ENCODE data around the gene RSRC2. TPM values are rescaled to one million over a fixed set of nuclear protein-coding genes. Genes with fewer than 3 reads are reported as not detected.

Gene RSRC2
- total and polyA plus RNA-seq, 10 of the 15 experiments (the other 5 are each of a cell fraction or from before 2014, with no cell fraction given): 49.8 to 112 (median 60.6) TPM

DNA sequence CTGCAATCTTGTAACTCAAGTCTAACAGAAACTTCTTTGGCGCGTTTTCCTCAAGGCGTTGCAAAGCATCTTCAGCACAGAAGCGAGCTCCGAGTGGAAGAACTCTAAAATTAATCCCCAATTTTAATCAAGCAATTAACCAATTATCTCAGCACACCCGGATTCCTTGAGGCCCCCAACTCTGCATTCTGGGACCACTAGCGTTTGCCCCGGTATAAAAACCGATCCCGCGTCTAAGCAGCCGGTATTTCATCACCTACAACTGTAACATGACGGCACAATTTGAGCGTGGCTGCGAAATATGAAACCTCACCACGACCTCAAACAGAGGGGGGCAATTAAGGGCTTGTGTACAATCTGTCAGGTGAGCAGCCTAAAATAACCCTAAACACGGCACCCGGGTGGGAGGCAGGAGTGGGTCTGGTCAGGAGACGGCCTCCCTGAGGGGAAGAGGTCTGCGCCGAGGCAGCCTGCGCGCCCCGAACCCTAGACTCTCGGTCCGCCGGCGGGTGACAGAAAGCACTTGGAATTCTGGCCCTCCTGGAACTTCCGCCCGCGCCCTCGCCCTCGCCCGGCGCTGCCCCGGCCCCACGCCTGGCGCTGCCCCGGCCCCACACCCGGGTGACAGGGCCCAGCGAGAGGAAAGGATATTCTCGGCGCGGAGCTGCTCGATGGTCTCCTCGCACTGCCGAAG, 26.6 kb downstream of the RSRC2 start (continued):
- TF ChIP-seq MEF2A (IDR thresholded peaks at IDR 0.05; ENCODE audit: insufficient read depth, low read depth, low read length): peak; percentile 72; the same call in 1 of the 2 replicates
- peak; percentile 61 for TF ChIP-seq MEF2B (IDR thresholded peaks at IDR 0.05; ENCODE audit: partially characterized antibody, poor library complexity, severe bottlenecking)
- TF ChIP-seq, protein P1, sequence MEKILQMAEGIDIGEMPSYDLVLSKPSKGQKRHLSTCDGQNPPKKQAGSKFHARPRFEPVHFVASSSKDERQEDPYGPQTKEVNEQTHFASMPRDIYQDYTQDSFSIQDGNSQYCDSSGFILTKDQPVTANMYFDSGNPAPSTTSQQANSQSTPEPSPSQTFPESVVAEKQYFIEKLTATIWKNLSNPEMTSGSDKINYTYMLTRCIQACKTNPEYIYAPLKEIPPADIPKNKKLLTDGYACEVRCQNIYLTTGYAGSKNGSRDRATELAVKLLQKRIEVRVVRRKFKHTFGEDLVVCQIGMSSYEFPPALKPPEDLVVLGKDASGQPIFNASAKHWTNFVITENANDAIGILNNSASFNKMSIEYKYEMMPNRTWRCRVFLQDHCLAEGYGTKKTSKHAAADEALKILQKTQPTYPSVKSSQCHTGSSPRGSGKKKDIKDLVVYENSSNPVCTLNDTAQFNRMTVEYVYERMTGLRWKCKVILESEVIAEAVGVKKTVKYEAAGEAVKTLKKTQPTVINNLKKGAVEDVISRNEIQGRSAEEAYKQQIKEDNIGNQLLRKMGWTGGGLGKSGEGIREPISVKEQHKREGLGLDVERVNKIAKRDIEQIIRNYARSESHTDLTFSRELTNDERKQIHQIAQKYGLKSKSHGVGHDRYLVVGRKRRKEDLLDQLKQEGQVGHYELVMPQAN (conservative IDR thresholded peaks at IDR 0.05): peak; percentile 63; the same call in 1 of the 2 replicates
- TF ChIP-seq NBN (IDR thresholded peaks at IDR 0.05): 0 out of 2 replicates have a peak, but pooled peaks have one; percentile 9
- TF ChIP-seq BHLHE40 (IDR thresholded peaks at IDR 0.05; ENCODE audit: borderline replicate concordance in 1 of 2, low read depth in 2 of 2, low read length in 1 of 2): peak; percentile 59 to 70; a peak in 2 of 4 replicates
- peak; percentile 49 for TF ChIP-seq ATF7 (IDR thresholded peaks at IDR 0.05; ENCODE audit: low read depth)
- no peak for TF ChIP-seq STAT1 (conservative IDR thresholded peaks at IDR 0.05)
- TF ChIP-seq GATAD2B (conservative IDR thresholded peaks at IDR 0.05; ENCODE audit: low read depth): 0 out of 2 replicates have a peak, but pooled peaks have one; percentile 65
- peak; percentile 34; the same call in 1 of the 2 replicates for TF ChIP-seq RAD51 (IDR thresholded peaks at IDR 0.05)
- TF ChIP-seq LARP7 (IDR thresholded peaks at IDR 0.05): peak; percentile 58
- TF ChIP-seq DPF2 (IDR thresholded peaks at IDR 0.05): 0 out of 2 replicates have a peak, but pooled peaks have one; percentile 35
- peak; percentile 79 for TF ChIP-seq RUNX3 (IDR thresholded peaks at IDR 0.05; ENCODE audit: low read length)
- TF ChIP-seq CREB1 (IDR thresholded peaks at IDR 0.05; ENCODE audit: low read depth): peak; percentile 94
- TF ChIP-seq RAD21 (IDR thresholded peaks at IDR 0.05; ENCODE audit: insufficient read depth, low read depth, low read length): no peak
- peak; percentile 7; the same call in 1 of the 2 replicates for TF ChIP-seq YY1 (IDR thresholded peaks at IDR 0.05; ENCODE audit: low read depth, low read length)
